HepG2 (cell line): Measurements from ENCODE around the gene DHRS1. TPM values are rescaled to one million over a fixed set of nuclear protein-coding genes. Genes with fewer than 3 reads are reported as not detected.

ENCODE experiments used
- CENPX ChIP-seq: sonication (generic); formaldehyde crosslinking; IDR thresholded peaks from 2 replicates; pipeline ENCODE4 v1.9.0; 2021; ENCODE audit warnings: mild to moderate bottlenecking, missing genetic modification reagents, moderate library complexity
- ETV5 ChIP-seq: IDR thresholded peaks from 2 replicates; pipeline ENCODE4 v1.6.1; 2018; ENCODE audit warnings: missing biosample characterization, missing genetic modification reagents, inconsistent platforms, borderline replicate concordance
- FLYWCH1 ChIP-seq: sonication (generic); formaldehyde crosslinking; IDR thresholded peaks from 2 replicates; pipeline ENCODE4 v1.8.1; 2023; ENCODE audit warnings: mild to moderate bottlenecking, missing genetic modification reagents
- FOSL2 ChIP-seq: sonication (generic); formaldehyde crosslinking; IDR thresholded peaks from 2 replicates; pipeline ENCODE4 v1.4.0; 2020; ENCODE audit warnings: missing genetic modification reagents
- MATR3 ChIP-seq: sonication (generic); formaldehyde crosslinking; IDR thresholded peaks from 2 replicates; pipeline ENCODE4 v1.4.0; 2020; ENCODE audit warnings: missing genetic modification reagents
- NKX3-1 ChIP-seq: sonication (generic); formaldehyde crosslinking; IDR thresholded peaks from 2 replicates; pipeline ENCODE4 v1.5.0; 2020; ENCODE audit warnings: missing genetic modification reagents
- PHB2 ChIP-seq: fragments of 450-650 bp; IDR thresholded peaks from 2 replicates; pipeline ENCODE4 v1.6.1; 2018; ENCODE audit not compliant: partially characterized antibody
- RBM22 ChIP-seq: fragments of 200-400 bp; formaldehyde crosslinking; optimal IDR thresholded peaks from 2 replicates; pipeline ENCODE3; 2017; ENCODE audit warnings: mild to moderate bottlenecking, low read length, moderate library complexity
- SIN3B ChIP-seq: fragments of 150-350 bp; IDR thresholded peaks from 2 replicates; pipeline ENCODE4 v1.6.1; 2014; ENCODE audit warnings: low read length
- TCF7L2 ChIP-seq: IDR thresholded peaks from 2 replicates; pipeline ENCODE4 v1.6.1; 2011; ENCODE audit warnings: mild to moderate bottlenecking, low read depth, low read length, moderate library complexity
- ZNF33A ChIP-seq: sonication (generic); formaldehyde crosslinking; IDR thresholded peaks from 2 replicates; pipeline ENCODE4 v1.5.1; 2020; ENCODE audit warnings: missing genetic modification reagents, mild to moderate bottlenecking, moderate library complexity, borderline replicate concordance
- polyA plus RNA-seq, 8 experiments: library from polyadenylated mRNA; depleted of rRNA in 3 of 8; stranded (reverse) in 7 of 8; unstranded in 1 of 8; fragments of >200 nt; fragmentation: Illumina TruSeq in 4 of 8; extraction: Trizol in 4 of 8; gene quantifications; 2 replicates each; pipeline versions ENCODE4 v1.2.1 to v1.2.3, GENCODE V29; 2011 to 2016; ENCODE audit warnings: low read depth in 4 of 8, missing spikeins in 1 of 8, mixed read lengths in 1 of 8; ENCODE audit not compliant: insufficient read depth in 1 of 8
- total RNA-seq, 5 experiments: library from RNA; depleted of rRNA; stranded (reverse); fragments of >200 nt; fragmentation: Illumina TruSeq; extraction: Trizol; gene quantifications; 2 replicates each; pipeline ENCODE4 v1.2.3, GENCODE V29; 2016; ENCODE audit warnings: low read depth in 1 of 5
- TF ChIP-seq, protein P1 (sequence below): sonication (generic); formaldehyde crosslinking; IDR thresholded peaks from 2 replicates; pipeline ENCODE4 v1.4.0; 2020; ENCODE audit warnings: missing genetic modification reagents, mild to moderate bottlenecking, borderline replicate concordance
- TF ChIP-seq, protein P2 (sequence below): IDR thresholded peaks from 2 replicates; pipeline ENCODE4 v1.6.1; 2012; ENCODE audit warnings: low read length, improper control_type of control experiment
- TF ChIP-seq, protein P3 (sequence below): sonication (generic); formaldehyde crosslinking; IDR thresholded peaks from 2 replicates; pipeline ENCODE4 v1.4.0; 2020; ENCODE audit warnings: mild to moderate bottlenecking, missing genetic modification reagents

Gene DHRS1
- total and polyA plus RNA-seq, 2 of the 13 experiments (the other 11 are each of a cell fraction or from before 2014, with no cell fraction given) = 49.8 to 60.8 TPM

DNA sequence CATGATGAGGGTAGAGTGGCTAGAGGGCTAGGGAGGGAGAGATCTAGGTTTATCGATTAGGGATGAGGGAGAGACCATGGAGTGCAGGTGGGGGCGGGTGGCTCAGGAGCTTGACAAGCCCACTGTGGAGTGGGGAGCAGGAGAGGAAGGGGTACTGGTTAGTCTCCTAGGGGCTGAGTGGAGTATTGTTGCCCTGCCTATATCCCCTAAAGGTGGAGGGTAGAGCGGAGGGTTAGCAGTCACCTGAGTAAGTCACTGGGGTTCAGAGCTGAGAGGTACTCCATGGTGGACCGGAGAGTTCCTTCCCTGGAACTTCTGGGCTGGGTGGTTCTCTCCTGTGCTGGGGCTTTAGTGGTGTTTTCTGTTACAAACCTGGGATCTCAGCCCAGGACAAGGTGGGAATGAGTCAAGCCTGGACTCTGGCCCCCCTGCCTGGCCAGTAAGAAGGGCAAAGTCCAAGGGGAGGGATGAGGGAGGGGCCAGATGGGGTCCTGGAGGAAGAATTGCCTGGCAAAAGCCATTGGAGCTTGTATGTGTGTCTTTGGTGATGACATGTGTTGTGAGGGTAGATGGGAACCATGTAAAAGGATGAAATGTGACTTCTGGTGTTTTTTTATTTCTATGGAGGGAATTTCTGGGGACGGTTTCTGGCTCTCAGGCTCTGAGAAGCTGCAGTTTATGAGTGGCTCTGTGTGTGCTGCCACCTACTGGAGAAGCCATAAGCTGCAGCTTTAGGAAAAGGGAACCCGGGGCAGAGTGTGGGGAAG, 8.2 kb upstream of the DHRS1 start, which contains the start of gene CIDEB (continued):
- TF ChIP-seq RBM22 (no peak), ETV5 (peak; percentile 68; the same call in 1 of the 2 replicates), PHB2 (no peak), FLYWCH1 (CRISPR knock-in tag) (no peak), SIN3B (no peak; the same call in 1 of the 2 replicates), MATR3 (CRISPR knock-in tag) (no peak), CENPX (CRISPR knock-in tag) (no peak), FOSL2 (peak; percentile 99), NKX3-1 (CRISPR knock-in tag) (no peak), TCF7L2 (no peak), ZNF33A (CRISPR knock-in tag) (no peak)
- TF ChIP-seq, protein P1, sequence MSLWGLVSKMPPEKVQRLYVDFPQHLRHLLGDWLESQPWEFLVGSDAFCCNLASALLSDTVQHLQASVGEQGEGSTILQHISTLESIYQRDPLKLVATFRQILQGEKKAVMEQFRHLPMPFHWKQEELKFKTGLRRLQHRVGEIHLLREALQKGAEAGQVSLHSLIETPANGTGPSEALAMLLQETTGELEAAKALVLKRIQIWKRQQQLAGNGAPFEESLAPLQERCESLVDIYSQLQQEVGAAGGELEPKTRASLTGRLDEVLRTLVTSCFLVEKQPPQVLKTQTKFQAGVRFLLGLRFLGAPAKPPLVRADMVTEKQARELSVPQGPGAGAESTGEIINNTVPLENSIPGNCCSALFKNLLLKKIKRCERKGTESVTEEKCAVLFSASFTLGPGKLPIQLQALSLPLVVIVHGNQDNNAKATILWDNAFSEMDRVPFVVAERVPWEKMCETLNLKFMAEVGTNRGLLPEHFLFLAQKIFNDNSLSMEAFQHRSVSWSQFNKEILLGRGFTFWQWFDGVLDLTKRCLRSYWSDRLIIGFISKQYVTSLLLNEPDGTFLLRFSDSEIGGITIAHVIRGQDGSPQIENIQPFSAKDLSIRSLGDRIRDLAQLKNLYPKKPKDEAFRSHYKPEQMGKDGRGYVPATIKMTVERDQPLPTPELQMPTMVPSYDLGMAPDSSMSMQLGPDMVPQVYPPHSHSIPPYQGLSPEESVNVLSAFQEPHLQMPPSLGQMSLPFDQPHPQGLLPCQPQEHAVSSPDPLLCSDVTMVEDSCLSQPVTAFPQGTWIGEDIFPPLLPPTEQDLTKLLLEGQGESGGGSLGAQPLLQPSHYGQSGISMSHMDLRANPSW (CRISPR knock-in tag) = peak; percentile 95
- TF ChIP-seq, protein P2, sequence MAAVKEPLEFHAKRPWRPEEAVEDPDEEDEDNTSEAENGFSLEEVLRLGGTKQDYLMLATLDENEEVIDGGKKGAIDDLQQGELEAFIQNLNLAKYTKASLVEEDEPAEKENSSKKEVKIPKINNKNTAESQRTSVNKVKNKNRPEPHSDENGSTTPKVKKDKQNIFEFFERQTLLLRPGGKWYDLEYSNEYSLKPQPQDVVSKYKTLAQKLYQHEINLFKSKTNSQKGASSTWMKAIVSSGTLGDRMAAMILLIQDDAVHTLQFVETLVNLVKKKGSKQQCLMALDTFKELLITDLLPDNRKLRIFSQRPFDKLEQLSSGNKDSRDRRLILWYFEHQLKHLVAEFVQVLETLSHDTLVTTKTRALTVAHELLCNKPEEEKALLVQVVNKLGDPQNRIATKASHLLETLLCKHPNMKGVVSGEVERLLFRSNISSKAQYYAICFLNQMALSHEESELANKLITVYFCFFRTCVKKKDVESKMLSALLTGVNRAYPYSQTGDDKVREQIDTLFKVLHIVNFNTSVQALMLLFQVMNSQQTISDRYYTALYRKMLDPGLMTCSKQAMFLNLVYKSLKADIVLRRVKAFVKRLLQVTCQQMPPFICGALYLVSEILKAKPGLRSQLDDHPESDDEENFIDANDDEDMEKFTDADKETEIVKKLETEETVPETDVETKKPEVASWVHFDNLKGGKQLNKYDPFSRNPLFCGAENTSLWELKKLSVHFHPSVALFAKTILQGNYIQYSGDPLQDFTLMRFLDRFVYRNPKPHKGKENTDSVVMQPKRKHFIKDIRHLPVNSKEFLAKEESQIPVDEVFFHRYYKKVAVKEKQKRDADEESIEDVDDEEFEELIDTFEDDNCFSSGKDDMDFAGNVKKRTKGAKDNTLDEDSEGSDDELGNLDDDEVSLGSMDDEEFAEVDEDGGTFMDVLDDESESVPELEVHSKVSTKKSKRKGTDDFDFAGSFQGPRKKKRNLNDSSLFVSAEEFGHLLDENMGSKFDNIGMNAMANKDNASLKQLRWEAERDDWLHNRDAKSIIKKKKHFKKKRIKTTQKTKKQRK = no peak
- TF ChIP-seq, protein P3, sequence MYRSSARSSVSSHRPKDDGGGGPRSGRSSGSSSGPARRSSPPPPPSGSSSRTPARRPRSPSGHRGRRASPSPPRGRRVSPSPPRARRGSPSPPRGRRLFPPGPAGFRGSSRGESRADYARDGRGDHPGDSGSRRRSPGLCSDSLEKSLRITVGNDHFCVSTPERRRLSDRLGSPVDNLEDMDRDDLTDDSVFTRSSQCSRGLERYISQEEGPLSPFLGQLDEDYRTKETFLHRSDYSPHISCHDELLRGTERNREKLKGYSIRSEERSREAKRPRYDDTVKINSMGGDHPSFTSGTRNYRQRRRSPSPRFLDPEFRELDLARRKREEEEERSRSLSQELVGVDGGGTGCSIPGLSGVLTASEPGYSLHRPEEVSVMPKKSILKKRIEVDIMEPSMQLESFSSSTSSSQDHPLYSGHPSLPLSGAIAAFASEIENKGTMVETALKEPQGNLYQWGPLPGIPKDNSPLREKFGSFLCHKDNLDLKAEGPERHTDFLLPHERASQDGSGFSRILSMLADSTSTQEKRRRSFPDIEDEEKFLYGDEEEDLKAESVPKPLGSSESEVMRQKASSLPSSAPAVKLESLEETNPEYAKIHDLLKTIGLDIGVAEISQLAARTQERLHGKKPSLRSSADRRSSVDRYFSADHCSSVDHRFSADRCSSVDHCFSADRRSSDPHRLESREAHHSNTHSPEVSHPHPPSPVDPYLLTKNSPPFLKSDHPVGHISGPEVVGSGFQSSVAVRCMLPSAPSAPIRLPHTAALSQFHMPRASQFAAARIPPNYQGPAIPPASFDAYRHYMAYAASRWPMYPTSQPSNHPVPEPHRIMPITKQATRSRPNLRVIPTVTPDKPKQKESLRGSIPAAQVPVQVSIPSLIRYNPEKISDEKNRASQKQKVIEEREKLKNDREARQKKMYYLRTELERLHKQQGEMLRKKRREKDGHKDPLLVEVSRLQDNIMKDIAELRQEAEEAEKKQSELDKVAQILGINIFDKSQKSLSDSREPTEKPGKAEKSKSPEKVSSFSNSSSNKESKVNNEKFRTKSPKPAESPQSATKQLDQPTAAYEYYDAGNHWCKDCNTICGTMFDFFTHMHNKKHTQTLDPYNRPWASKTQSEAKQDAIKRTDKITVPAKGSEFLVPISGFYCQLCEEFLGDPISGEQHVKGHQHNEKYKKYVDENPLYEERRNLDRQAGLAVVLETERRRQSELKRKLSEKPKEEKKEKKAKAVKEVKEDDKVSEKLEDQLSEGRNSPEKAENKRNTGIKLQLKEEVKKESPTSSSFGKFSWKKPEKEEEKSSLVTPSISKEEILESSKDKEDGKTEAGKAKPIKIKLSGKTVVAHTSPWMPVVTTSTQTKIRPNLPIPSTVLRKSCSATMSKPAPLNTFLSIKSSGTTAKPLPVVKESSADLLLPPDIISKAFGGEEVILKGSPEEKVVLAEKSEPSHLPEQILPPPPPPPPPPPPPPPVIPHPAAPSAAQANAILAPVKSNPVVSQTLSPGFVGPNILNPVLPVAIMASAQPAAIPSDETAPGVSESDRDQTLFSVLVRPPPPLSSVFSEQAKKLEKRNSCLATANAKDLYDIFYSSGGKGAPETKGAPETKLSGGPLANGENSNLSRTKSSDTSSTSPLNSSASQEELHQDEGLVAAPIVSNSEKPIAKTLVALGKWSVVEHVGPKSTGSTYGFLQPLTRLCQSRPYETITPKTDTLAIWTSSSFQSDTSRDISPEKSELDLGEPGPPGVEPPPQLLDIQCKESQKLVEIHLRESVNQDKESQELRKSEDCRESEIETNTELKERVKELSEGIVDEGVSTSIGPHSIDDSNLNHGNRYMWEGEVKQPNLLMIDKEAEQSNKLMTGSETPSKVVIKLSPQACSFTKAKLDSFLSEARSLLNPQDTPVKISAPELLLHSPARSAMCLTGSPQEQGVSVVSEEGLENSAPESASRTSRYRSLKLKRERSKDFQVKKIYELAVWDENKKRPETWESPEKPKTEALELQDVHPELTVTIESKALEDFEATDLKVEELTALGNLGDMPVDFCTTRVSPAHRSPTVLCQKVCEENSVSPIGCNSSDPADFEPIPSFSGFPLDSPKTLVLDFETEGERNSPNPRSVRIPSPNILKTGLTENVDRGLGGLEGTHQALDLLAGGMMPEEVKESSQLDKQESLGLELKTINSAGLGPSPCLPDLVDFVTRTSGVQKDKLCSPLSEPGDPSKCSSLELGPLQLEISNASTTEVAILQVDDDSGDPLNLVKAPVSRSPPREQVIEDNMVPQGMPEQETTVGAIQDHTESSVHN (CRISPR knock-in tag) = peak; percentile 87; the same call in 1 of the 2 replicates
